GM12892 (cell line): Measurements from ENCODE around the gene APOBEC4.
A peak's percentile ranks its signal among the peaks of the same experiment; 100 is the strongest.

Experiments
- DNase-seq: peaks from one replicate; pipeline ENCODE4 v3.0.0; 2011; ENCODE audit not compliant: insufficient read length
- FAIRE-seq: peaks from 2 replicates; lab custom pipeline; 2011; peaks lifted over from hg19 to GRCh38; lab: Jason Lieb, UNC
- POLR2A ChIP-seq: IDR thresholded peaks from 2 replicates; pipeline ENCODE4 v1.6.1; 2011; ENCODE audit warnings: low read depth, low read length, control low read depth
- POLR2AphosphoS5 ChIP-seq: IDR thresholded peaks from 2 replicates; pipeline ENCODE4 v1.6.1; 2011; ENCODE audit warnings: low read depth, low read length, control low read depth
- TAF1 ChIP-seq: IDR thresholded peaks from 2 replicates; pipeline ENCODE4 v1.6.1; 2011; ENCODE audit warnings: low read depth, mild to moderate bottlenecking, control low read depth, low read length, borderline replicate concordance

APOBEC4 gene

GRCh38 chr1:183640193-183640592 lies 12.9 kb downstream of the APOBEC4 start:
- TF ChIP-seq TAF1 (no peak), POLR2A (no peak), POLR2AphosphoS5 (no peak)
- DNase-seq (no peak), FAIRE-seq (no peak)

GRCh38 chr1:183638649-183639387 lies 14.3 kb downstream of the APOBEC4 start:
- DNase-seq (no peak), FAIRE-seq (no peak)
- TF ChIP-seq TAF1 (no peak), POLR2AphosphoS5 (no peak), POLR2A (no peak)

DNA sequence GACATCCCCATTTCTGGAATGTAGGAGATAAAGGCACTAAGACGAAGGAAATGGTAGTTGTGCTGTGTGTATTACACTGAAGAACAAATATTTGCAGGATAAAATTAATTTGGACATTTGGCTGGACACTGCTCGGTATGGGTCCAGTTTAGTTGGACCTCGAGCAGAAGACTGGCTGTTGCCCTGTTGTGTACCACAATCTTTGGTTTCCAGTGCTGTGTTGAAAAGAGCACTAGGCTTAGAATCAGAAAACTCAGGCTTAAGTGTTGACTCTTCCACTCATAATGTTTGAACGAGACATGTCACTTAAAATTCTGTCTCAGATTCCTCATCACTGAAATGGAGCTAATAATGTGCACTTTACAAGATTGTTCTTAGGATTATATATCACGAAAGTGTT lies 16.3 kb downstream of the APOBEC4 start:
- FAIRE-seq, result no peak
- no peak for DNase-seq
- no peak for TF ChIP-seq POLR2AphosphoS5
- TF ChIP-seq TAF1, result no peak
- no peak for TF ChIP-seq POLR2A

DNA sequence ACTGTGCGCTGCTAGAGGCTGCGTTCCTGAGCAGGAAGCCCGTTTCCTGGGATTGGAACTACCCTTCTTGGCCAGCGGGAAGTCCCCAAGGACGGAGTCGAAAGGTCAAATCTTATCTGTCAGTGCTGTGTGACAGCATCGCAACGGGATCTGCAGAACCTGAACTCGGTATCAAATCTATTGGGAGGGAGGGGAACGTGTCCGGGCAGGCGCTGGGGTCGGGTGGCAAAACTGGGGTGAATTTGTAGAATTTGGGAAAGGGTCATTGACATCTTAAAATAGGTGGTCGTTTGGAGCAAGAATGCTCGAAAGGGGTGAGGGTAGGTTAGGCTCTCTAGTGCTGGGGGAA lies 16.8 kb downstream of the APOBEC4 start:
- TF ChIP-seq POLR2A, result no peak
- TF ChIP-seq TAF1, result no peak
- no peak for TF ChIP-seq POLR2AphosphoS5
- no peak for FAIRE-seq
- DNase-seq, result no peak

DNA sequence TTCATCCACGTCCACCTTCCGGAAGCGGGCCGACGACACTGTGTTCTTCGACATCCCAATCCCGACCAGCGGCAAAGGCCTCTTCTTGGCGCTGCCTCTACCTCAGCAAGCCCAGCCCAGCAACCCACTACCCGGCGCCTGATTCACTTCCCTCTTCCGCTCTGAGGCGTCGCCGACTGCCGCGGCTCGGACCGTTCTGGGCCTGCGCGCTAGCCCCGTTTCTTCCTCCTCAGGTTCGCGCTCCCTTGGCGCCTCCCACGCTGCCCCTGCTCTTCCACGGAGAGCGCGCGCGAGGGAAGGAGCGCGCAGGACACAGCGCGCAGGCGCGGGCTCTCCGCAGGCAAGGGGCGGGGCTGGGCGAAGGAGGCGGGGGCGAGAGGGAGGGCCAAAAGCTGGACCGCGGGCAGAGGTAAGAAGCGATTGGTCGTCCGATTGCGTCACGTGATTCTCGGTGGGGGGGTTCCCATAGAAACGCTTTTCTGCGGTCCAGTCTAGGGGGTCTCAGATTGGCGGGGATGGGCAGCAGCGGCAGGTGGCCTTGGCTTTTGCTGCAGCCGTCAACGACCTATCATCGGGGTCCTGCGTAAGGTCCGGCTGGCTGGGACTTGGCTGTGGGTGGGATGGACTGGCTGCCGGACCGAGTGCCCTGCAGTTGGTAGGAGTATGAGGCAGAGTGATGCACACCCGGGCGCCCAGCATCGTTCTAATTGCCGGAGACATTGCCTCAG lies 17.3 kb downstream of the APOBEC4 start, which contains the start of gene ARPC5:
Gene ARPC5 (minus strand): TSS at position 178 of the 728 bp plus-strand sequence. CDS start 124 bp downstream, at position 54.
- TF ChIP-seq POLR2A (peak; percentile 95), POLR2AphosphoS5 (peak; percentile 94), TAF1 (peak; percentile 87)
- DNase-seq (peak; percentile 74), FAIRE-seq (peak; percentile 95)

GRCh38 chr1:183635099-183635605 lies 18.0 kb downstream of the APOBEC4 start:
- DNase-seq (no peak), FAIRE-seq (no peak)
- TF ChIP-seq POLR2A (no peak), TAF1 (no peak), POLR2AphosphoS5 (no peak)

GRCh38 chr1:183634429-183635065 lies 18.6 kb downstream of the APOBEC4 start:
- FAIRE-seq (no peak), DNase-seq (no peak)
- no peak for TF ChIP-seq POLR2A
- no peak for TF ChIP-seq POLR2AphosphoS5
- no peak for TF ChIP-seq TAF1

DNA sequence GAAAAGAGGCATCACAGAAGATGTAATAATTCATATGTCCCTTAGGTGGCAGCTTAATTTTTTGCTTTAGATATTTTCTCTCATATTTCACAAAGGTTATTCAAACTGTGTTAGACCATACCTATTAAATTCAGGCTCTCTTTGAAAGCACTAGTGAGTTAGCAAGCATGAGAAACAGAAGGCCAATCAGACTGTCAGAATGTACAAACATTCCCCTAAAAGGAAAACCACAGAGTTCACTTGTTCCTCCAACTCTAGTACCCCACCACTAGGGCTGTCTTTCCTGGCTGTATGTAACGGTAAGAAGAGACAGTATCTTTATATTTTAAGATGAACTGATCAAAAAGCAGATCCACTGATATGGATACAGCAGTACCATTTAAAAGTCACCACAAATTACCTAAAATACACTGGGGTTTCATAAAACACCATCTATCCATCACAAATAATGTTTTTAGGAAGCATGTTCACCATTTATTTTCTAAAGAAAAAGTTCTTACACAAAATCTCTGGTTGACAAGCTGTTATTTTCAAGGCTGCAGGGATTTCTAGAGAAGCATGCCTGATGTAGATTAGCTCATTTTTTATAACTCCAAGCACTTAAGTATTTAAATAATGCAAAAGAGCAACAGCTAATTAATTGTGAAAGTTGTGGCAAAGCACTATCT lies 19.3 kb downstream of the APOBEC4 start:
- peak; percentile 42 for FAIRE-seq
- TF ChIP-seq POLR2AphosphoS5, result no peak
- TF ChIP-seq POLR2A, result peak; percentile 71; the same call in 1 of the 2 replicates
- DNase-seq, result no peak

- TF ChIP-seq POLR2AphosphoS5 (no peak), TAF1 (no peak), POLR2A (no peak)
- FAIRE-seq, result peak; percentile 27
- DNase-seq, result no peak
These were observed 20.2 kb downstream of the APOBEC4 start for GRCh38 chr1:183632964-183633363.

- DNase-seq, result no peak
- no peak for FAIRE-seq
These were observed 21.0 kb downstream of the APOBEC4 start for GRCh38 chr1:183632114-183632513.

GRCh38 chr1:183630748-183631147 lies 22.4 kb downstream of the APOBEC4 start:
- DNase-seq (no peak), FAIRE-seq (no peak)
- no peak for TF ChIP-seq POLR2A
- TF ChIP-seq POLR2AphosphoS5, result no peak
- no peak for TF ChIP-seq TAF1

More at GRCh38 chr1:183632114-183632513, 21.0 kb downstream of the APOBEC4 start:
- TF ChIP-seq TAF1, result no peak
- no peak for TF ChIP-seq POLR2A
- no peak for TF ChIP-seq POLR2AphosphoS5
